ENCODE results near the gene IGF2BP2. TPM values are rescaled to one million over a fixed set of nuclear protein-coding genes. Genes with fewer than 3 reads are reported as not detected.
A peak's percentile ranks its signal among the peaks of the same experiment; 100 is the strongest.

Gene IGF2BP2
- polyA plus RNA-seq (2013, experiment 1 of 2) = 240 TPM
- 247 TPM for polyA plus RNA-seq (2013, experiment 2 of 2)

DNA sequence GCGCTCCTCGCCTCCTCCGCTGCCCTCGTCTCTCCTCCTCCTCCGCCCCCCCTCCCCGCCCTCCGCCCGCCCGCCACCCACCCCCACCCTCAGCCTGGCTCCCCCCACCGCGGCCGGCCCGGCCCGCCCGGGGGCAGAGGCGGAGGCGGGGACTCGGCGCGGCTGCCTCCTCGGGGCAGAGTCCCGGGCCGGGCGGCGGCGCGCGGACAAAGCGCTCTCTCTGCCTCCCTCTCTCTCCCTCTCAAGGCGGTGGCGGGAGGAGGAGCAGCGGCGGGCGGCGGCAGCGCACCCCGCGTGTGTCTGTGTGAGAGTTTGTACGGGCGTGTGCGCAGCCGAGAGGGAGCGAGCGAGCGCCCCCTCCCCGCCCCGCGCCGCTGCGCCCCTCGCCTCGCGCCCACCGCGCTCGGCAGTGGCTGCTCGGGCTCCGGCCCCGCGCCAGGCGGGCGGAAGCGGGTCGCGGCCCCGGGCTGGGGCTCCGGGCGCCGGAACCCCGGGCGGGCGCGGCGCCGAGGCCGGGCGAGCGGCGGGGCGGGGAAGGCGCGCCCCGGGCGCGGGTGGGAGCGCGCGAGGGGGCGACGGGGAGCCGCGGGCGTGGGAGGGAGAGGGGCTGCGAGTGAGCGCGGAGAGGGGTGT, at the start of gene IGF2BP2:
IGF2BP2 (minus strand) TSS at position 37 of the 633 bp plus-strand sequence. CDS start 82 bp downstream, outside the sequence.
- peak within 1 kb of the TSS; percentile 80 for H3K4me2 ChIP-seq (ENCODE audit: insufficient read depth, low read length, poor library complexity, severe bottlenecking)
- H2BK15ac ChIP-seq (ENCODE audit: low read length) = peak within 1 kb of the TSS; percentile 86

DNA sequence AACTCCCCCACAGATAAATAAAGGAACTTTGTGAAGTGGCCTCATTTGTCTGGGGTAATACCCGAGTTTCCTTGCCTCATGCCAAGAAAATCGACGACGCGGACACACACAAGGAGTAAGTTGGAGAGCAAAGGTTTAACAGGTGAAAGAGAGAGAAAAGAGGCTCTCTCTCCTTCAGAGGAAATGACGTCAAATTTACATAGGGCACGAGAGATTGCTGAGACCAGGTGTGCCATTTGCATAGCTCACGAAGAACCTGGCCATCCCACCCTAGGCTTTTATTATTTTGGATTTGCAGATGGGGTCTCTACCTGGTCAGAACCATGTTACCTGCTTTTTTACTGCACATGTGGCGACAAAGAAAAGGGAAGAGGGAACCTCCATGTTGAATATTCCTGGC, 49.3 kb upstream of the IGF2BP2 start:
- no peak overlapping the region for H3K14ac ChIP-seq (ENCODE audit: low read length)
- WGBS, 2 donors (ENCODE audit: extremely low coverage in 2 of 2, insufficient read length in 2 of 2, insufficient replicate concordance in 1 of 2) = no CpG with 5 or more reads among the region's 9 CpGs
- no peak overlapping the region for H3K4me3 ChIP-seq (ENCODE audit: low read length in 2 of 2)
- H3K4me2 ChIP-seq (ENCODE audit: insufficient read depth, low read length, poor library complexity, severe bottlenecking) = no peak overlapping the region
- H2BK5ac ChIP-seq (ENCODE audit: low read length) = no peak overlapping the region
- no peak overlapping the region for H2AK5ac ChIP-seq (ENCODE audit: low read depth, low read length)
- H3K9me3 ChIP-seq (replicated peaks in 1 of 2; ENCODE audit: control insufficient read depth in 2 of 2, insufficient read depth in 1 of 2, low read depth in 1 of 2, low read length in 2 of 2) = no peaks in the 10 kb centered on the region
- H4K8ac ChIP-seq (ENCODE audit: low read depth, low read length) = no peak overlapping the region
- no peak for DNase-seq (ENCODE audit: low spot score)
- no peak overlapping the region for H3K23ac ChIP-seq (ENCODE audit: low read depth, low read length, poor library complexity)
- no peaks in the 10 kb centered on the region for H3K79me1 ChIP-seq (ENCODE audit: low read depth, low read length)
- no peaks in the 10 kb centered on the region for H3K36me3 ChIP-seq (replicated peaks in 1 of 2; ENCODE audit: control insufficient read depth in 2 of 2, insufficient read depth in 2 of 2, low read length in 2 of 2)
- no peak overlapping the region for H2BK15ac ChIP-seq (ENCODE audit: low read length)
- H3K4me1 ChIP-seq (ENCODE audit: control insufficient read depth in 2 of 2, insufficient read depth in 1 of 2, low read depth in 1 of 2, low read length in 2 of 2) = no peaks in the 10 kb centered on the region
- no peak overlapping the region for H3K18ac ChIP-seq (ENCODE audit: low read length)
- H3K27ac ChIP-seq (replicated peaks; ENCODE audit: low read length) = no peak overlapping the region
- H2BK12ac ChIP-seq (ENCODE audit: low read length) = no peak overlapping the region
- H3K27me3 ChIP-seq (ENCODE audit: control insufficient read depth in 3 of 3, insufficient read depth in 3 of 3, low read depth in 1 of 3, low read length in 3 of 3) = peaks cover 0 to 9% (median 0%) of the 10 kb centered on the region in 3 experiments
- no peak overlapping the region for H3K4ac ChIP-seq (ENCODE audit: low read length)
- no peak overlapping the region for H3K9ac ChIP-seq (ENCODE audit: low read depth, low read length, poor library complexity)
- no peak overlapping the region for H2BK120ac ChIP-seq (ENCODE audit: low read depth, low read length)
- H2AFZ ChIP-seq (ENCODE audit: low read length) = no peak overlapping the region
- H4K91ac ChIP-seq (ENCODE audit: low read depth, low read length, poor library complexity) = no peak overlapping the region

More for the DNA sequence above, at the start of gene IGF2BP2:
- Histone ChIP-seq H3K4me1 (ENCODE audit: control insufficient read depth in 2 of 2, insufficient read depth in 1 of 2, low read depth in 1 of 2, low read length in 2 of 2) (peaks cover 2 to 9% of the 10 kb centered on the region in 2 donors), H3K4ac (ENCODE audit: low read length) (peak within 1 kb of the TSS; percentile 95), H2AFZ (ENCODE audit: low read length) (peak within 1 kb of the TSS; percentile 91), H3K27ac (replicated peaks; ENCODE audit: low read length) (peak within 1 kb of the TSS; percentile 98), H4K8ac (ENCODE audit: low read depth, low read length) (peak within 1 kb of the TSS; percentile 92), H3K9me3 (replicated peaks in 1 of 2; ENCODE audit: control insufficient read depth in 2 of 2, insufficient read depth in 1 of 2, low read depth in 1 of 2, low read length in 2 of 2) (peaks cover 11 to 24% of the 10 kb centered on the region in 2 donors), H3K18ac (ENCODE audit: low read length) (peak within 1 kb of the TSS; percentile 100), H3K9ac (ENCODE audit: low read depth, low read length, poor library complexity) (peak within 1 kb of the TSS; percentile 99), H2AK5ac (ENCODE audit: low read depth, low read length) (peak within 1 kb of the TSS; percentile 98), H3K4me3 (ENCODE audit: low read length in 2 of 2) (peak within 1 kb of the TSS; percentile 72 to 99), H3K79me1 (ENCODE audit: low read depth, low read length) (peaks cover 4% of the 10 kb centered on the region), H4K91ac (ENCODE audit: low read depth, low read length, poor library complexity) (peak within 1 kb of the TSS; percentile 53), H2BK120ac (ENCODE audit: low read depth, low read length) (peak within 1 kb of the TSS; percentile 87), H3K27me3 (ENCODE audit: control insufficient read depth in 3 of 3, insufficient read depth in 3 of 3, low read depth in 1 of 3, low read length in 3 of 3) (no peaks in the 10 kb centered on the region), H3K14ac (ENCODE audit: low read length) (peak within 1 kb of the TSS; percentile 99), H3K23ac (ENCODE audit: low read depth, low read length, poor library complexity) (peak within 1 kb of the TSS; percentile 97), H3K36me3 (replicated peaks in 1 of 2; ENCODE audit: control insufficient read depth in 2 of 2, insufficient read depth in 2 of 2, low read length in 2 of 2) (peaks cover 10 to 27% of the 10 kb centered on the region in 2 donors), H2BK5ac (ENCODE audit: low read length) (peak within 1 kb of the TSS; percentile 100), H2BK12ac (ENCODE audit: low read length) (peak within 1 kb of the TSS; percentile 73)
- no CpG with 5 or more reads among the region's 96 CpGs for WGBS, 2 donors (ENCODE audit: extremely low coverage in 2 of 2, insufficient read length in 2 of 2, insufficient replicate concordance in 1 of 2)
- peak; percentile 87 for DNase-seq (ENCODE audit: low spot score)

DNA sequence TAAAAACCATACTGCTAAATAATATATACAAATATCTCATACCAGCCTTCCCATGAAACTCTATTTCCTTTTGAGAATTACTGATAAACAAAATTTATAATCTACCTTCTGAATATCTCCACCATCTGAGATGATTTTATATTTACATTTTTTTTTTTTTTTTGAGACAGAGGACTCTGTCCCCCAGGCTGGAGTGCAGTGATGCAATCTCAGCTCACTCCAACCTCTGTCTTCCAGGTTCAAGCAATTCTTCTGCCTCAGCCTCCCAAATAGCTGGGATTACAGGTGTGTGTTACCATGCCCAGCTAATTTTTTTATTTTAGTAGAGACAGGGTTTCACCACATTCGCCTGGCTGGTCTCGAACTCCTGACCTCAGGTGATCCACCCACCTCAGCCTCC, 42.8 kb upstream of the IGF2BP2 start:
- peaks cover 0 to 3% of the 10 kb centered on the region in 2 donors for H3K4me1 ChIP-seq (ENCODE audit: control insufficient read depth in 2 of 2, insufficient read depth in 1 of 2, low read depth in 1 of 2, low read length in 2 of 2)
- no peak overlapping the region for H3K4ac ChIP-seq (ENCODE audit: low read length)
- no peak overlapping the region for H2AK5ac ChIP-seq (ENCODE audit: low read depth, low read length)
- no peak for DNase-seq (ENCODE audit: low spot score)
- no peaks in the 10 kb centered on the region for H3K36me3 ChIP-seq (replicated peaks in 1 of 2; ENCODE audit: control insufficient read depth in 2 of 2, insufficient read depth in 2 of 2, low read length in 2 of 2)
- H4K8ac ChIP-seq (ENCODE audit: low read depth, low read length) = no peak overlapping the region
- no peak overlapping the region for H3K9ac ChIP-seq (ENCODE audit: low read depth, low read length, poor library complexity)
- no peaks in the 10 kb centered on the region for H3K79me1 ChIP-seq (ENCODE audit: low read depth, low read length)
- no peak overlapping the region for H3K4me3 ChIP-seq (ENCODE audit: low read length in 2 of 2)
- H3K9me3 ChIP-seq (replicated peaks in 1 of 2; ENCODE audit: control insufficient read depth in 2 of 2, insufficient read depth in 1 of 2, low read depth in 1 of 2, low read length in 2 of 2) = no peaks in the 10 kb centered on the region
- H3K27ac ChIP-seq (replicated peaks; ENCODE audit: low read length) = no peak overlapping the region
- H3K14ac ChIP-seq (ENCODE audit: low read length) = no peak overlapping the region
- no peak overlapping the region for H2BK12ac ChIP-seq (ENCODE audit: low read length)
- H4K91ac ChIP-seq (ENCODE audit: low read depth, low read length, poor library complexity) = no peak overlapping the region
- WGBS, 2 donors (ENCODE audit: extremely low coverage in 2 of 2, insufficient read length in 2 of 2, insufficient replicate concordance in 1 of 2) = no CpG with 5 or more reads among the region's 2 CpGs
- H3K4me2 ChIP-seq (ENCODE audit: insufficient read depth, low read length, poor library complexity, severe bottlenecking) = no peak overlapping the region
- peaks cover 0 to 12% (median 0%) of the 10 kb centered on the region in 3 experiments for H3K27me3 ChIP-seq (ENCODE audit: control insufficient read depth in 3 of 3, insufficient read depth in 3 of 3, low read depth in 1 of 3, low read length in 3 of 3)
- H3K23ac ChIP-seq (ENCODE audit: low read depth, low read length, poor library complexity) = no peak overlapping the region
- no peak overlapping the region for H2BK120ac ChIP-seq (ENCODE audit: low read depth, low read length)
- H3K18ac ChIP-seq (ENCODE audit: low read length) = no peak overlapping the region
- H2BK5ac ChIP-seq (ENCODE audit: low read length) = no peak overlapping the region
- H2AFZ ChIP-seq (ENCODE audit: low read length) = no peak overlapping the region
- no peak overlapping the region for H2BK15ac ChIP-seq (ENCODE audit: low read length)

DNA sequence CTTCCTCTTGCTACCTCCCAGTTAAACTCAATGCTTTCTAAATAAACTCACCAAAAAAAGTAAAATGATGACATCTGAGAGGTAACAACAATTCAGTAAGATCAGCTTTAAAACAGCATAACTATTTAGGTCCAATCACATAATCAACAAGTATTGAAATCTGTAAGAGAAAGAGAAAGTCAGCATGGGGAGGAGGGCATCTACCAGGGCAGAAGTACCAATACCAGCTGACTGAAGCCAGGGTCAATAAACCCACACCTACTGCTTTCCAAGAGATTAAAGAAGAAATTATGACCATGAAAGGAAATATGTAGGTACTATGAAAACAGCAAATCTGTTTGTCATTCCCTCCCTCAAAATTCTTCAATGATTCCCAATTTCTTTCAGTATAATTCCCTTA, 42.2 kb upstream of the IGF2BP2 start:
- Histone ChIP-seq H2BK15ac (ENCODE audit: low read length) (no peak overlapping the region), H3K4me1 (ENCODE audit: control insufficient read depth in 2 of 2, insufficient read depth in 1 of 2, low read depth in 1 of 2, low read length in 2 of 2) (peaks cover 0 to 3% of the 10 kb centered on the region in 2 donors), H2AFZ (ENCODE audit: low read length) (no peak overlapping the region), H2BK12ac (ENCODE audit: low read length) (no peak overlapping the region), H4K8ac (ENCODE audit: low read depth, low read length) (no peak overlapping the region), H3K9me3 (replicated peaks in 1 of 2; ENCODE audit: control insufficient read depth in 2 of 2, insufficient read depth in 1 of 2, low read depth in 1 of 2, low read length in 2 of 2) (no peaks in the 10 kb centered on the region), H3K36me3 (replicated peaks in 1 of 2; ENCODE audit: control insufficient read depth in 2 of 2, insufficient read depth in 2 of 2, low read length in 2 of 2) (no peaks in the 10 kb centered on the region), H3K23ac (ENCODE audit: low read depth, low read length, poor library complexity) (no peak overlapping the region), H3K18ac (ENCODE audit: low read length) (no peak overlapping the region), H2BK5ac (ENCODE audit: low read length) (no peak overlapping the region), H3K4me3 (ENCODE audit: low read length in 2 of 2) (no peak overlapping the region), H3K9ac (ENCODE audit: low read depth, low read length, poor library complexity) (no peak overlapping the region), H3K14ac (ENCODE audit: low read length) (no peak overlapping the region), H3K27me3 (ENCODE audit: control insufficient read depth in 3 of 3, insufficient read depth in 3 of 3, low read depth in 1 of 3, low read length in 3 of 3) (peaks cover 0 to 12% (median 0%) of the 10 kb centered on the region in 3 experiments), H3K4me2 (ENCODE audit: insufficient read depth, low read length, poor library complexity, severe bottlenecking) (no peak overlapping the region), H3K79me1 (ENCODE audit: low read depth, low read length) (no peaks in the 10 kb centered on the region), H4K91ac (ENCODE audit: low read depth, low read length, poor library complexity) (no peak overlapping the region), H2AK5ac (ENCODE audit: low read depth, low read length) (no peak overlapping the region), H3K27ac (replicated peaks; ENCODE audit: low read length) (no peak overlapping the region), H3K4ac (ENCODE audit: low read length) (no peak overlapping the region), H2BK120ac (ENCODE audit: low read depth, low read length) (no peak overlapping the region)
- DNase-seq (ENCODE audit: low spot score) = no peak

Measured in neuronal stem cell (in vitro differentiated cells).